Measurements from ENCODE around the gene RAB20. TPM values are rescaled to one million over a fixed set of nuclear protein-coding genes. Genes with fewer than 3 reads are reported as not detected.
A peak's percentile ranks its signal among the peaks of the same experiment; 100 is the strongest.

The RAB20 gene
- total RNA-seq, 1 donor from 2014 or later, result 51.3 TPM

GRCh38 chr13:110477706-110478245 is 83.7 kb downstream of the RAB20 start:
- H3K36me3 ChIP-seq, result peaks cover 71% of the 10 kb centered on the region
- intact Hi-C loops (cut with DNase I), result no loop called here
- H3K4me3 ChIP-seq, result no peak overlapping the region
- no peak for TF ChIP-seq CTCF (IDR thresholded peaks at IDR 0.05)
- no peak for DNase-seq
- ATAC-seq, result no peak
- H3K9me3 ChIP-seq, result no peaks in the 10 kb centered on the region
- no peak overlapping the region for H3K27ac ChIP-seq
- H3K27me3 ChIP-seq (ENCODE audit: low read depth), result no peaks in the 10 kb centered on the region
- H3K4me1 ChIP-seq, result peaks cover 10% of the 10 kb centered on the region

GRCh38 chr13:110476220-110476617 is 85.3 kb downstream of the RAB20 start:
- intact Hi-C loops (cut with DNase I), result no loop called here
- no peak overlapping the region for H3K4me3 ChIP-seq
- no peak for DNase-seq
- ATAC-seq, result no peak
- peaks cover 77% of the 10 kb centered on the region for H3K36me3 ChIP-seq
- no peak overlapping the region for H3K27ac ChIP-seq
- no peaks in the 10 kb centered on the region for H3K27me3 ChIP-seq (ENCODE audit: low read depth)
- peaks cover 15% of the 10 kb centered on the region for H3K4me1 ChIP-seq
- no peaks in the 10 kb centered on the region for H3K9me3 ChIP-seq
- TF ChIP-seq CTCF (IDR thresholded peaks at IDR 0.05), result no peak

- peaks cover 20% of the 10 kb centered on the region for H3K4me1 ChIP-seq
- H3K9me3 ChIP-seq, result no peaks in the 10 kb centered on the region
- TF ChIP-seq CTCF (IDR thresholded peaks at IDR 0.05), result no peak
- peak; percentile 31 to 41 for ATAC-seq
- peak overlapping the region; percentile 27 for H3K4me3 ChIP-seq
- H3K36me3 ChIP-seq, result peaks cover 81% of the 10 kb centered on the region
- H3K27me3 ChIP-seq (ENCODE audit: low read depth), result no peaks in the 10 kb centered on the region
- peak; percentile 55 for DNase-seq
- intact Hi-C loops (cut with DNase I), result no loop called here
- no peak overlapping the region for H3K27ac ChIP-seq
These were observed 85.8 kb downstream of the RAB20 start for GRCh38 chr13:110475550-110476219.

GRCh38 chr13:110475117-110475516 is 86.4 kb downstream of the RAB20 start:
- peaks cover 21% of the 10 kb centered on the region for H3K4me1 ChIP-seq
- H3K27me3 ChIP-seq (ENCODE audit: low read depth), result no peaks in the 10 kb centered on the region
- peaks cover 81% of the 10 kb centered on the region for H3K36me3 ChIP-seq
- H3K27ac ChIP-seq, result no peak overlapping the region
- TF ChIP-seq CTCF (IDR thresholded peaks at IDR 0.05), result no peak
- intact Hi-C loops (cut with DNase I), result no loop called here
- ATAC-seq, result peak; percentile 74 to 88
- H3K9me3 ChIP-seq, result no peaks in the 10 kb centered on the region
- peak overlapping the region; percentile 27 for H3K4me3 ChIP-seq
- peak; percentile 62 for DNase-seq

GRCh38 chr13:110474713-110475112 is 86.8 kb downstream of the RAB20 start:
- peaks cover 80% of the 10 kb centered on the region for H3K36me3 ChIP-seq

More at GRCh38 chr13:110474713-110475112, 86.8 kb downstream of the RAB20 start:
- peak in 1 of 2 donors; percentile 16 for ATAC-seq
- H3K9me3 ChIP-seq, result no peaks in the 10 kb centered on the region
- no peak overlapping the region for H3K27ac ChIP-seq
- H3K4me3 ChIP-seq, result no peak overlapping the region
- H3K4me1 ChIP-seq, result peaks cover 21% of the 10 kb centered on the region
- peak; percentile 17 for DNase-seq
- TF ChIP-seq CTCF (IDR thresholded peaks at IDR 0.05), result no peak
- intact Hi-C loops (cut with DNase I), result no loop called here
- H3K27me3 ChIP-seq (ENCODE audit: low read depth), result no peaks in the 10 kb centered on the region

Other genes with a start within 250 kb of the RAB20 start
- gene NAXD, start 53.8 kb upstream of the RAB20 start, total RNA-seq, result 27.4 TPM
- 70.3 TPM for gene CARS2, start 144.4 kb upstream of the RAB20 start, total RNA-seq
- gene ING1, start 152.0 kb upstream of the RAB20 start, total RNA-seq, result 9.7 TPM